Transverse colon (tissue), 4 donors: Measurements from ENCODE around the gene SKAP2.

ENCODE experiments used
- CTCF ChIP-seq, 5 experiments: fragments of 200-600 bp in 3 of 5; fragments of 450-650 bp in 2 of 5; sonication (generic) in 3 of 5; IDR thresholded peaks; 1 replicate in 2 of 5; 2 replicates in 3 of 5; pipeline ENCODE4 v1.5.1; 2016 to 2017; ENCODE audit warnings: antibody characterized with exemption in 5 of 5, inconsistent platforms in 3 of 5, mild to moderate bottlenecking in 2 of 5, moderate library complexity in 1 of 5
- EP300 ChIP-seq: sonication (generic); formaldehyde crosslinking; IDR thresholded peaks from one replicate; pipeline ENCODE4 v1.6.1; 2017; ENCODE audit warnings: antibody characterized with exemption, low read depth
- POLR2A ChIP-seq: fragments of 450-650 bp; IDR thresholded peaks from one replicate; pipeline ENCODE4 v1.6.1; 2016; ENCODE audit warnings: antibody characterized with exemption, mild to moderate bottlenecking, moderate library complexity
- POLR2AphosphoS5 ChIP-seq, 3 donors: sonication (generic); formaldehyde crosslinking; IDR thresholded peaks; one replicate each; pipeline ENCODE4 v1.6.1; 2016; ENCODE audit warnings: antibody characterized with exemption in 3 of 3

GRCh38 chr7:26843705-26844104 is 20.7 kb downstream of the SKAP2 start:
- TF ChIP-seq CTCF (IDR thresholded peaks at IDR 0.05) (no peak), POLR2AphosphoS5 (IDR thresholded peaks at IDR 0.05) (no peak), POLR2A (no peak), EP300 (no peak)
